CD14-positive monocyte (primary cell): ENCODE measurements around the gene GULP1. TPM values are rescaled to one million over a fixed set of nuclear protein-coding genes. Genes with fewer than 3 reads are reported as not detected.

Source experiments
- DNase-seq, 3 donors: peaks; one replicate each; pipeline ENCODE4 v3.0.0-alpha.2; 2011 to 2022
- H2AFZ ChIP-seq: 2 replicates; pipeline ENCODE4 v1.6.0; 2012; ENCODE audit warnings: mild to moderate bottlenecking, low read depth, low read length, inconsistent platforms; ENCODE audit not compliant: insufficient read depth, poor library complexity, severe bottlenecking
- H3K27ac ChIP-seq, 2 donors: 1 replicate in 1 of 2; 2 replicates in 1 of 2; pipeline ENCODE4 v1.5.1; 2012 to 2013; ENCODE audit warnings: low read length in 2 of 2, control low read depth in 1 of 2, inconsistent platforms in 1 of 2, low read depth in 1 of 2, mild to moderate bottlenecking in 1 of 2
- H3K27me3 ChIP-seq, 2 donors: one replicate each; pipeline versions ENCODE4 v1.6.0 to v1.6.1; 2011 to 2013; ENCODE audit warnings: low read length in 2 of 2; ENCODE audit not compliant: control insufficient read depth in 2 of 2, insufficient read depth in 2 of 2
- H3K36me3 ChIP-seq, 2 donors: replicated peaks in 1 of 2; 1 replicate in 1 of 2; 2 replicates in 1 of 2; pipeline versions ENCODE4 v1.5.1 to v1.6.1; 2012 to 2013; ENCODE audit warnings: low read length in 2 of 2, control low read depth in 1 of 2, inconsistent platforms in 1 of 2, mild to moderate bottlenecking in 1 of 2; ENCODE audit not compliant: insufficient read depth in 2 of 2, control insufficient read depth in 1 of 2
- H3K4me1 ChIP-seq, 2 donors: 1 replicate in 1 of 2; 2 replicates in 1 of 2; pipeline versions ENCODE4 v1.5.1 to v1.6.1; 2012 to 2013; ENCODE audit warnings: low read length in 2 of 2, control low read depth in 1 of 2, inconsistent platforms in 1 of 2, mild to moderate bottlenecking in 1 of 2, moderate library complexity in 1 of 2; ENCODE audit not compliant: insufficient read depth in 2 of 2, control insufficient read depth in 1 of 2
- H3K4me2 ChIP-seq: replicated peaks from 2 replicates; pipeline ENCODE3; 2012; ENCODE audit warnings: low read length, moderate library complexity, mild to moderate bottlenecking; ENCODE audit not compliant: poor library complexity, severe bottlenecking; ENCODE audit errors: extremely low read depth
- H3K4me3 ChIP-seq, 3 experiments: fragments of 200-600 bp in 1 of 3; sonication (generic) in 1 of 3; replicated peaks in 1 of 3; 1 replicate in 2 of 3; 2 replicates in 1 of 3; pipeline ENCODE4 v1.5.1; 2011 to 2013; ENCODE audit warnings: low read length in 3 of 3, mild to moderate bottlenecking in 3 of 3, control low read depth in 2 of 3, low read depth in 2 of 3, inconsistent platforms in 1 of 3, moderate library complexity in 1 of 3
- H3K79me2 ChIP-seq: 2 replicates; pipeline ENCODE4 v1.6.0; 2012; ENCODE audit warnings: mild to moderate bottlenecking, control low read depth, inconsistent platforms, low read length, moderate library complexity; ENCODE audit not compliant: insufficient read depth
- H3K9ac ChIP-seq: 2 replicates; pipeline ENCODE4 v1.6.0; 2017; ENCODE audit warnings: low read length, mild to moderate bottlenecking; ENCODE audit not compliant: insufficient read depth, poor library complexity, severe bottlenecking
- H3K9me3 ChIP-seq, 2 donors: replicated peaks in 1 of 2; 1 replicate in 1 of 2; 2 replicates in 1 of 2; pipeline versions ENCODE4 v1.5.1 to v1.6.1; 2012 to 2013; ENCODE audit warnings: low read length in 2 of 2, control low read depth in 1 of 2; ENCODE audit not compliant: control insufficient read depth in 1 of 2, insufficient read depth in 1 of 2
- H4K20me1 ChIP-seq: 2 replicates; pipeline ENCODE4 v1.6.0; 2012; ENCODE audit warnings: mild to moderate bottlenecking, low read length, control low read depth, moderate library complexity; ENCODE audit not compliant: insufficient read depth
- H3K27ac Mint-ChIP-seq, 7 donors: one replicate each; pipeline ENCODE4 v1.8.0; 2020; ENCODE audit warnings: mild to moderate bottlenecking in 7 of 7, mixed read lengths in 7 of 7, moderate library complexity in 6 of 7, inconsistent platforms in 2 of 7
- H3K27me3 Mint-ChIP-seq, 3 donors: one replicate each; pipeline ENCODE4 v1.8.0; 2021 to 2022; ENCODE audit warnings: low read depth in 3 of 3, mild to moderate bottlenecking in 3 of 3, mixed read lengths in 3 of 3, moderate library complexity in 3 of 3, inconsistent platforms in 1 of 3
- H3K36me3 Mint-ChIP-seq, 2 donors: one replicate each; pipeline ENCODE4 v1.8.0; 2020; ENCODE audit warnings: mixed read lengths in 2 of 2, inconsistent platforms in 1 of 2, mild to moderate bottlenecking in 1 of 2
- H3K4me1 Mint-ChIP-seq: one replicate; pipeline ENCODE4 v1.8.0; 2020; ENCODE audit warnings: mild to moderate bottlenecking, mixed read lengths
- H3K4me3 Mint-ChIP-seq, 2 donors: one replicate each; pipeline ENCODE4 v1.8.0; 2020; ENCODE audit warnings: mild to moderate bottlenecking in 2 of 2, mixed read lengths in 2 of 2, moderate library complexity in 1 of 2
- H3K9me3 Mint-ChIP-seq, 7 donors: one replicate each; pipeline ENCODE4 v1.8.0; 2020 to 2022; ENCODE audit warnings: mixed read lengths in 7 of 7, mild to moderate bottlenecking in 6 of 7, moderate library complexity in 6 of 7, inconsistent platforms in 2 of 7
- WGBS: methylation state at CpG from one replicate; pipeline ENCODE4 v1.1.5; 2013; ENCODE audit warnings: missing lambda C conversion rate; ENCODE audit not compliant: insufficient coverage; 5-methylcytosine and 5-hydroxymethylcytosine counted together
- intact Hi-C, 2 donors: fragments of 100-400 bp; cut with micrococcal nuclease; formaldehyde crosslinking; loops; one replicate each; pipeline versions ENCODE4 v1.15.0 to v1.15.1; 2023
- polyA plus RNA-seq, 3 donors: library from polyadenylated mRNA; depleted of rRNA in 1 of 3; unstranded in 2 of 3; stranded (reverse) in 1 of 3; fragments of 300-500 nt in 2 of 3; fragments of >200 nt in 1 of 3; fragmentation: Illumina TruSeq in 2 of 3; gene quantifications; 1 replicate in 2 of 3; 2 replicates in 1 of 3; pipeline ENCODE4 v1.2.3, GENCODE V29; 2012 to 2021
- TF ChIP-seq, protein P1 (sequence below): fragments of 200-600 bp; IDR thresholded peaks from one replicate; pipeline ENCODE4 v1.8.0; 2022; ENCODE audit warnings: antibody characterized with exemption, mild to moderate bottlenecking

GULP1 gene
- polyA plus RNA-seq, 3 donors, result not detected

DNA sequence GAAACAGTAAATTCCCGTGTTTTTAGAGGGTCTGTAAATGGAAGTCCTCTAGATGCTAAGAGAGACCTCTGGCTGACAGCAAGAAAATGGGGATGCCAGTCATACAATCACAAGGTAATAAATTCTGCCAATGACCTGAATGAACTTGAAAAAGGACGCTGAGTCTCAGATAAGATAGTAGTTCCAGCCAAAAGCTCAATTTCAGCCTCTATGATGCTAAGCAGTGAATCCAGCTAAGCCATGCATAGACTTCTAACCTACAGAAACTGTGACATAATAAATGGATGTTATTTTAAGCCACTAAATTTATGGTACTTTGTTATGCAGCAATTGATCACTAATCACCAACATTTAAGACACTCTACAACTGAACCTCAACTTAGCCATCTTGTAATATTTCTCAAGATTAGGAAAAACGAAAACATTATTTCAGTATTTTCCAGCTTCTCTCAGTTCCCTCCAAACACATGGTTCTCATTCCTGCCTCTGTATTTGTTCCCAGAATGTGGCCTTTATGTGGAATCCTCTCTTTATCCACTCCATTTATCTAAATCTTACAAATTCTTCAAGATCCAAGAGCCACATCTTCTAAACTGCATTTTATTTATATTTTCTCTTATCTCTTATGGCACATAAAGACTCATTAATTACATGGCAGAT, 331.1 kb downstream of the GULP1 start:
- 88% methylated on average over 1 of the region's 3 CpGs for WGBS
- H3K4me3 Mint-ChIP-seq, result no peak overlapping the region

DNA sequence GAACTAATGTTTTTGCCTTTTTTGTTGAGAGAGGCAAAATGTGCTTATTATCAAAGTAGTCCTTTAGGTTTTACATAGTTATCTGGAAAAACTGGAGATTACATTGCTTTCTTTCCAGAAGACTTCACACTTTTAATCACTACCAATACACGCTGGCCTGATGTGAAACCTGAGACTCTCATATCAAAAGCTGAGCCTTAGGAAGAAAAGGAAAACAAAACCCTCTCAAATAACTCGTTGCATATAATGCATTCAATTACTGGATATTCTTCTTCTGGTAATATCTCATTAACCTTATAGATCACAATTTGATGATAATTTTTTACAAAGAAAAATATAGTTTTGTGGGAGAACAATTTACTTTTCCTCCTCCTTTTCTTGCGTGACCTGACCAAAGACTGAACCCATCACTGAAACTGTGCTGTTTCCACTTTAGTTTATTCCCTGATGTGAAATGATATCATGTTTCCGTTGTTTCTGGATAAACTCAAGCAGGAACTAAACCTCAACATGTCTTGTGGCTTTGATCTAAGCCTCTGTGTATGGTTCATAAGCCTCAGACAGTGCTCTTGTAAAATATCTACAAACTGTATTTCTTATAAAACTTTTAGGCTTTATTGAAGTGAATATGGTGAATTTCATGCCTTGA, 332.4 kb downstream of the GULP1 start:
- WGBS, result no CpG with 5 or more reads among the region's 4 CpGs
- H3K4me1 Mint-ChIP-seq, result no peaks in the 10 kb centered on the region
- H3K4me3 Mint-ChIP-seq, result no peak overlapping the region
- H3K4me3 ChIP-seq, result no peak overlapping the region
- no peaks in the 10 kb centered on the region for H3K79me2 ChIP-seq
- H3K9ac ChIP-seq, result no peak overlapping the region
- H3K27ac Mint-ChIP-seq, result no peak overlapping the region
- no peaks in the 10 kb centered on the region for H4K20me1 ChIP-seq
- H3K27me3 ChIP-seq, result no peaks in the 10 kb centered on the region
- H3K27ac ChIP-seq, result no peak overlapping the region
- H3K9me3 Mint-ChIP-seq, result peaks cover under 1 to 11% (median 4%) of the 10 kb centered on the region in 7 donors
- intact Hi-C loops, result no loop called here
- H3K4me2 ChIP-seq, result no peak overlapping the region
- DNase-seq, result no peak
- H2AFZ ChIP-seq, result no peak overlapping the region
- TF ChIP-seq, protein P1, sequence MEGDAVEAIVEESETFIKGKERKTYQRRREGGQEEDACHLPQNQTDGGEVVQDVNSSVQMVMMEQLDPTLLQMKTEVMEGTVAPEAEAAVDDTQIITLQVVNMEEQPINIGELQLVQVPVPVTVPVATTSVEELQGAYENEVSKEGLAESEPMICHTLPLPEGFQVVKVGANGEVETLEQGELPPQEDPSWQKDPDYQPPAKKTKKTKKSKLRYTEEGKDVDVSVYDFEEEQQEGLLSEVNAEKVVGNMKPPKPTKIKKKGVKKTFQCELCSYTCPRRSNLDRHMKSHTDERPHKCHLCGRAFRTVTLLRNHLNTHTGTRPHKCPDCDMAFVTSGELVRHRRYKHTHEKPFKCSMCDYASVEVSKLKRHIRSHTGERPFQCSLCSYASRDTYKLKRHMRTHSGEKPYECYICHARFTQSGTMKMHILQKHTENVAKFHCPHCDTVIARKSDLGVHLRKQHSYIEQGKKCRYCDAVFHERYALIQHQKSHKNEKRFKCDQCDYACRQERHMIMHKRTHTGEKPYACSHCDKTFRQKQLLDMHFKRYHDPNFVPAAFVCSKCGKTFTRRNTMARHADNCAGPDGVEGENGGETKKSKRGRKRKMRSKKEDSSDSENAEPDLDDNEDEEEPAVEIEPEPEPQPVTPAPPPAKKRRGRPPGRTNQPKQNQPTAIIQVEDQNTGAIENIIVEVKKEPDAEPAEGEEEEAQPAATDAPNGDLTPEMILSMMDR, result no peak
- peaks cover 0 to 2% (median 1%) of the 10 kb centered on the region in 3 donors for H3K27me3 Mint-ChIP-seq
- H3K4me1 ChIP-seq, result no peaks in the 10 kb centered on the region
- no peaks in the 10 kb centered on the region for H3K36me3 ChIP-seq
- peaks cover 4 to 7% of the 10 kb centered on the region in 2 donors for H3K9me3 ChIP-seq
- no peaks in the 10 kb centered on the region for H3K36me3 Mint-ChIP-seq

More for the DNA sequence above, 331.1 kb downstream of the GULP1 start:
- H3K4me3 ChIP-seq, result no peak overlapping the region
- no peaks in the 10 kb centered on the region for H3K36me3 Mint-ChIP-seq
- no peaks in the 10 kb centered on the region for H3K79me2 ChIP-seq
- no peaks in the 10 kb centered on the region for H3K4me1 Mint-ChIP-seq
- peaks cover 8% of the 10 kb centered on the region in 2 donors for H3K9me3 ChIP-seq
- intact Hi-C loops, result no loop called here
- no peak overlapping the region for H2AFZ ChIP-seq
- H4K20me1 ChIP-seq, result no peaks in the 10 kb centered on the region
- TF ChIP-seq, protein P1, result no peak
- no peak overlapping the region for H3K4me2 ChIP-seq
- DNase-seq, result no peak
- H3K27me3 ChIP-seq, result no peaks in the 10 kb centered on the region
- H3K27me3 Mint-ChIP-seq, result peaks cover 0 to 2% (median 0%) of the 10 kb centered on the region in 3 donors
- H3K36me3 ChIP-seq, result no peaks in the 10 kb centered on the region
- no peak overlapping the region for H3K27ac ChIP-seq
- H3K9me3 Mint-ChIP-seq, result peaks cover 0 to 10% (median 5%) of the 10 kb centered on the region in 7 donors
- H3K27ac Mint-ChIP-seq, result no peak overlapping the region
- H3K9ac ChIP-seq, result no peak overlapping the region
- H3K4me1 ChIP-seq, result no peaks in the 10 kb centered on the region
